Esophagus squamous epithelium (tissue), 5 donors: ENCODE data around the gene HYLS1. TPM values are rescaled to one million over a fixed set of nuclear protein-coding genes. Genes with fewer than 3 reads are reported as not detected.

Source experiments
- DNase-seq: peaks from one replicate; lab custom pipeline; 2025; lab: John Stamatoyannopoulos, UW
- H3K27ac ChIP-seq, 4 donors: fragments of 200-600 bp; sonication (generic); one replicate each; pipeline ENCODE4 v1.5.1; 2016 to 2019; ENCODE audit warnings: mild to moderate bottlenecking in 1 of 4
- H3K27me3 ChIP-seq, 4 donors: fragments of 200-600 bp; sonication (generic); 1 replicate in 3 of 4; 2 replicates in 1 of 4; pipeline versions ENCODE4 v1.5.1 to v1.6.0; 2017 to 2021; ENCODE audit warnings: antibody characterized with exemption in 1 of 4
- H3K36me3 ChIP-seq, 3 donors: fragments of 200-600 bp; sonication (generic); one replicate each; pipeline ENCODE4 v1.5.1; 2016 to 2019
- H3K4me1 ChIP-seq, 3 donors: fragments of 200-600 bp; sonication (generic); one replicate each; pipeline ENCODE4 v1.5.1; 2017 to 2019
- H3K4me3 ChIP-seq, 4 donors: fragments of 200-600 bp; sonication (generic); 1 replicate in 3 of 4; 2 replicates in 1 of 4; pipeline ENCODE4 v1.5.1; 2016 to 2019; ENCODE audit warnings: mild to moderate bottlenecking in 2 of 4, moderate library complexity in 1 of 4
- H3K9me3 ChIP-seq, 3 donors: fragments of 200-600 bp; sonication (generic); one replicate each; pipeline ENCODE4 v1.5.1; 2016 to 2019
- POLR2A ChIP-seq, 4 donors: fragments of 450-650 bp; IDR thresholded peaks; one replicate each; pipeline ENCODE4 v1.6.1; 2017; ENCODE audit warnings: antibody characterized with exemption in 4 of 4, mild to moderate bottlenecking in 4 of 4, moderate library complexity in 3 of 4
- WGBS, 2 donors: methylation state at CpG; one replicate each; pipeline ENCODE4 v1.1.5; 2018; 5-methylcytosine and 5-hydroxymethylcytosine counted together
- intact Hi-C: fragments of 100-400 bp; cut with DNase I; formaldehyde crosslinking; loops from one replicate; pipeline ENCODE4 v1.15.0; 2022
- total RNA-seq, 4 donors: library from RNA; depleted of rRNA; stranded (reverse); fragments of >200 nt; gene quantifications; one replicate each; pipeline ENCODE4 v1.1.0, GENCODE V29; 2016
- TF ChIP-seq, protein P1 (sequence below), 6 experiments: fragments of 450-650 bp in 4 of 6; fragments of 200-600 bp in 2 of 6; sonication (generic) in 2 of 6; IDR thresholded peaks; one replicate each; pipeline ENCODE4 v1.5.1; 2016 to 2019; ENCODE audit warnings: antibody characterized with exemption in 6 of 6, mild to moderate bottlenecking in 4 of 6, moderate library complexity in 4 of 6
- donor health status: DM: yes; HTN: yes; CAD: no.

The HYLS1 gene
- total RNA-seq, 4 donors from 2014 or later, result 1.4 to 5.0 (median 4.0) TPM

GRCh38 chr11:125943661-125944349, 56.3 kb downstream of the HYLS1 start:
- H3K9me3 ChIP-seq, result no peaks in the 10 kb centered on the region
- TF ChIP-seq, protein P1, sequence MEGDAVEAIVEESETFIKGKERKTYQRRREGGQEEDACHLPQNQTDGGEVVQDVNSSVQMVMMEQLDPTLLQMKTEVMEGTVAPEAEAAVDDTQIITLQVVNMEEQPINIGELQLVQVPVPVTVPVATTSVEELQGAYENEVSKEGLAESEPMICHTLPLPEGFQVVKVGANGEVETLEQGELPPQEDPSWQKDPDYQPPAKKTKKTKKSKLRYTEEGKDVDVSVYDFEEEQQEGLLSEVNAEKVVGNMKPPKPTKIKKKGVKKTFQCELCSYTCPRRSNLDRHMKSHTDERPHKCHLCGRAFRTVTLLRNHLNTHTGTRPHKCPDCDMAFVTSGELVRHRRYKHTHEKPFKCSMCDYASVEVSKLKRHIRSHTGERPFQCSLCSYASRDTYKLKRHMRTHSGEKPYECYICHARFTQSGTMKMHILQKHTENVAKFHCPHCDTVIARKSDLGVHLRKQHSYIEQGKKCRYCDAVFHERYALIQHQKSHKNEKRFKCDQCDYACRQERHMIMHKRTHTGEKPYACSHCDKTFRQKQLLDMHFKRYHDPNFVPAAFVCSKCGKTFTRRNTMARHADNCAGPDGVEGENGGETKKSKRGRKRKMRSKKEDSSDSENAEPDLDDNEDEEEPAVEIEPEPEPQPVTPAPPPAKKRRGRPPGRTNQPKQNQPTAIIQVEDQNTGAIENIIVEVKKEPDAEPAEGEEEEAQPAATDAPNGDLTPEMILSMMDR (IDR thresholded peaks at IDR 0.05), result no peak
- TF ChIP-seq POLR2A (IDR thresholded peaks at IDR 0.05), result no peak
- no peak overlapping the region for H3K27ac ChIP-seq
- H3K4me3 ChIP-seq, result no peak overlapping the region
- peaks cover 0 to 9% (median 0%) of the 10 kb centered on the region in 4 donors for H3K27me3 ChIP-seq
- peaks cover 0 to 11% (median 0%) of the 10 kb centered on the region in 3 donors for H3K4me1 ChIP-seq
- no peaks in the 10 kb centered on the region for H3K36me3 ChIP-seq
- DNase-seq, result no peak
- intact Hi-C loops, result loop anchor here (10.0 kb wide), 1 partner anchor 111 kb away; no protein-coding TSS in a partner anchor
- 79 to 85% methylated on average over 8 of the region's 9 CpGs for WGBS, 2 donors

DNA sequence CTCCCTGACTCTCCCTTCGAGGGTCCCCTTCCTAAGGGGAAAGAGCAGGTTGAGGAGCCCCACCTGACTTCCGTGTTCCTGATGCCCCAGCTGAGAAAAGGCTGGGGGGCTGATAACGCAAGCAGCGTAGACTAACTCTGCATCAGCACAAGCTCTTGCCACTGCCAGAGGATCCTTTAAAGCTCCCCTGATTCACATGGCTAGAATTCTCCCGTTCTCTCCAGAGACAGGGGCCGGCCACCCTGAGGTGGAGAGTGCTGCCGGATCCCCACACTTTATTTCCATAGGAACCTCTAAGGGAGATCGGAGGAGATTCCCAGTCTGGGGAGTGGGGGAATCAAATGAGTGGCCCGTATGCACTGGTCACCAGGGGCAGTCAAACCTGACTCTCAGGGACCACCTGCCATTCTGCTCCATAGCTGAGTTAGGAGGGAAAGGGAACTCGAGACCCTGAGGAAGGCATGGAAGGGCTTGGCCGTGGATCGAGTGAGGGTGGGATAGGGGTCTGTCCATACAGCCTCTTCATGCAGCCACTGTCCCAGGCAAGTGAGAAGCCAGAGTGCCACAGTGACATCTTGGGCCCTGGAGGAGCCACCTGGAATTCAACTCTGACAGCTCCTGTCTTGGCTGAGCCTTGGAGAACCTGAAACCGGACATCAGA, 57.0 kb downstream of the HYLS1 start:
- WGBS, 2 donors, result 61 to 79% methylated on average over 7 to 10 of the region's 13 CpGs
- H3K36me3 ChIP-seq, result no peaks in the 10 kb centered on the region
- DNase-seq, result no peak
- peaks cover 0 to 9% (median 0%) of the 10 kb centered on the region in 4 donors for H3K27me3 ChIP-seq
- peaks cover 0 to 6% (median 0%) of the 10 kb centered on the region in 3 donors for H3K4me1 ChIP-seq
- no peaks in the 10 kb centered on the region for H3K9me3 ChIP-seq
- intact Hi-C loops, result loop anchor here (10.0 kb wide), 1 partner anchor 110 kb away; no protein-coding TSS in a partner anchor
- H3K4me3 ChIP-seq, result no peak overlapping the region
- H3K27ac ChIP-seq, result no peak overlapping the region
- TF ChIP-seq, protein P1 (IDR thresholded peaks at IDR 0.05), result no peak
- no peak for TF ChIP-seq POLR2A (IDR thresholded peaks at IDR 0.05)

DNA sequence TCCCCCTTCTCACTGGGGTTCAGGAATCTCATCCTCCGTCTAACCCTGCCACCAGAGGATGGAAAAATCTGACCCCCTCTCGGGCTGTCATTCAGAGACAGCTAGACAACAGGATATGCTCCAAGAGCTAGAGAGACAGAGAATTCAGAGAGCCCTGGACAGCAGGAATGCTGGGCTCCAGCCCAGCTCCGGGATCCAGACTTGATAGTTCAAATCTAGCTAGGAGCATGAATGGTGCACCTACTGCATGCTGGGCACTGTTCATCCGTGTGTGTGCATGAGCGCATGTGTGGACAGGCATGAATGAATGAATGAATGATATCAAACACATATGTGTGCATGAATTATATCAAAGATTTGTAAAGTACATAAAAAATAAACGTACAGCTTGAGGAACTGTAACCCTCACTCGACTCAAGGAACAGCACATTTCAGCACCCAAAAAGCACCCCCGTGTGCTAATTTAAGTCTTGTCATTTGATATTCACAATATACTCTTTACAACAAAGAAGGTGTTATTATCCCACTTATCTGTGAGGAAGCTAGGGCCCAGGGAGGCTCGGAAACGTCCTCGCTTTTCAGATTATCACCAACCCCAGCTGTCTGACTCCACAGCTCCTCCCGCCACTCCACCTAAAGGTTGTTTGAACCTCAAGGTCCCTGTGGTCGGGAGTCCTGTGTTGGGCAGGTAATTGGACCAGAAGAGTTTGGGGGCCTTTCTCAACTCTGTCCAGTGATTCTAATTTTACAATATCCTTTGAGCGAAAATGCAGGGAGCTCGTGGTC, 57.7 kb downstream of the HYLS1 start:
- no peaks in the 10 kb centered on the region for H3K36me3 ChIP-seq
- WGBS, 2 donors, result 64 to 72% methylated on average over 12 to 14 of the region's 15 CpGs
- peaks cover 0 to 6% (median 0%) of the 10 kb centered on the region in 3 donors for H3K4me1 ChIP-seq
- H3K9me3 ChIP-seq, result no peaks in the 10 kb centered on the region
- H3K4me3 ChIP-seq, result no peak overlapping the region
- no peak overlapping the region for H3K27ac ChIP-seq
- intact Hi-C loops, result loop anchor here (10.0 kb wide), 1 partner anchor 110 kb away; no protein-coding TSS in a partner anchor
- H3K27me3 ChIP-seq, result peaks cover 0 to 9% (median 0%) of the 10 kb centered on the region in 4 donors
- TF ChIP-seq POLR2A (IDR thresholded peaks at IDR 0.05), result no peak
- TF ChIP-seq, protein P1 (IDR thresholded peaks at IDR 0.05), result no peak
- no peak for DNase-seq

GRCh38 chr11:125945797-125946520, 58.5 kb downstream of the HYLS1 start, which contains the start of gene VSIG10L2:
Gene VSIG10L2 (plus strand): TSS chr11:125946044. CDS start chr11:125946056, 12 bp downstream.
- TF ChIP-seq POLR2A (IDR thresholded peaks at IDR 0.05), result no peak
- TF ChIP-seq, protein P1 (IDR thresholded peaks at IDR 0.05), result no peak
- peaks cover 0 to 9% (median 0%) of the 10 kb centered on the region in 4 donors for H3K27me3 ChIP-seq
- no peak within 1 kb of the TSS for H3K27ac ChIP-seq
- intact Hi-C loops, result loop anchor here (10.0 kb wide), 1 partner anchor 109 kb away; no protein-coding TSS in a partner anchor
- H3K4me3 ChIP-seq, result no peak within 1 kb of the TSS
- DNase-seq, result no peak
- no peaks in the 10 kb centered on the region for H3K36me3 ChIP-seq
- WGBS, 2 donors, result 73 to 92% methylated on average over 6 of the region's 8 CpGs
- no peaks in the 10 kb centered on the region for H3K9me3 ChIP-seq
- peaks cover 2 to 12% (median 4%) of the 10 kb centered on the region in 3 donors for H3K4me1 ChIP-seq
